GM18909 (cell line): ENCODE measurements around the gene ZCRB1.
A peak's percentile ranks its signal among the peaks of the same experiment; 100 is the strongest.
"Not testable (repeated sequence)": the region's sequence is repeated elsewhere in the genome, so short reads cannot be mapped to it uniquely, and the experiment has no call there.

ENCODE experiments used
- ATAC-seq: cut with Tn5 transposase; IDR thresholded peaks from one replicate; pipeline ENCODE4 v1.9.1; 2021; ENCODE audit warnings: mild to moderate bottlenecking; ENCODE audit not compliant: unreplicated experiment, poor library complexity

ZCRB1 gene

GRCh38 chr12:42325653-42326474, at the start of gene ZCRB1, which contains the start of gene PPHLN1:
Gene ZCRB1, minus strand, starts transcription at chr12:42326094. Its CDS starts 1,992 bp downstream, at chr12:42324102.
Gene PPHLN1, plus strand, starts transcription at chr12:42326167. Its CDS starts 9,736 bp downstream, at chr12:42335903.
- ATAC-seq, result peak; percentile 96

- no peak for ATAC-seq
These were observed 47.8 kb upstream of the ZCRB1 start for GRCh38 chr12:42373669-42374068.

GRCh38 chr12:42372154-42372791, 46.4 kb upstream of the ZCRB1 start:
- peak; percentile 91 for ATAC-seq

GRCh38 chr12:42370013-42370412, 44.1 kb upstream of the ZCRB1 start:
- no peak for ATAC-seq

- no peak for ATAC-seq
These were observed 39.6 kb upstream of the ZCRB1 start for GRCh38 chr12:42365486-42365885.

- no peak for ATAC-seq
These were observed 38.8 kb upstream of the ZCRB1 start for GRCh38 chr12:42364692-42365091.

GRCh38 chr12:42362647-42363260, 36.9 kb upstream of the ZCRB1 start:
- ATAC-seq, result no peak

- no peak for ATAC-seq
These were observed 36.2 kb upstream of the ZCRB1 start for GRCh38 chr12:42361909-42362646.

GRCh38 chr12:42360747-42361403, 35.0 kb upstream of the ZCRB1 start:
- ATAC-seq, result peak; percentile 87

GRCh38 chr12:42356344-42356743, 30.4 kb upstream of the ZCRB1 start:
- no peak for ATAC-seq

GRCh38 chr12:42350021-42350407, 24.1 kb upstream of the ZCRB1 start:
- not testable (repeated sequence) for ATAC-seq

- ATAC-seq, result not testable (repeated sequence)
These were observed 23.5 kb upstream of the ZCRB1 start for GRCh38 chr12:42349119-42350020.

- ATAC-seq, result no peak
These were observed 20.6 kb upstream of the ZCRB1 start for GRCh38 chr12:42346403-42347002.

GRCh38 chr12:42343721-42344120, 17.8 kb upstream of the ZCRB1 start:
- ATAC-seq, result no peak

GRCh38 chr12:42342028-42342427, 16.1 kb upstream of the ZCRB1 start:
- ATAC-seq, result no peak

- ATAC-seq, result no peak
These were observed 12.4 kb upstream of the ZCRB1 start for GRCh38 chr12:42338280-42338679.

- ATAC-seq, result no peak
These were observed 10.4 kb upstream of the ZCRB1 start for GRCh38 chr12:42336286-42336685.
